GM18517 (cell line): ENCODE results near the gene DNER.
"Not testable (repeated sequence)": the region's sequence is repeated elsewhere in the genome, so short reads cannot be mapped to it uniquely, and the experiment has no call there.

Source experiments
- ATAC-seq: cut with Tn5 transposase; IDR thresholded peaks from one replicate; pipeline ENCODE4 v1.9.1; 2021; ENCODE audit warnings: mild to moderate bottlenecking, moderate library complexity; ENCODE audit not compliant: unreplicated experiment

Gene DNER

GRCh38 chr2:229714080-229714735 is at the start of gene DNER:
DNER (minus strand) TSS chr2:229714555; CDS start chr2:229714423, 132 bp downstream.
- ATAC-seq = no peak

- ATAC-seq = no peak
Observed at GRCh38 chr2:229761663-229762062, 47.3 kb upstream of the DNER start.

GRCh38 chr2:229757462-229757861 is 43.1 kb upstream of the DNER start:
- not testable (repeated sequence) for ATAC-seq

- no peak for ATAC-seq
Observed at GRCh38 chr2:229752970-229753729, 38.8 kb upstream of the DNER start.

- no peak for ATAC-seq
Observed at GRCh38 chr2:229749779-229750178, 35.4 kb upstream of the DNER start.

- no peak for ATAC-seq
Observed at GRCh38 chr2:229748950-229749349, 34.6 kb upstream of the DNER start.

GRCh38 chr2:229742691-229743090 is 28.3 kb upstream of the DNER start:
- not testable (repeated sequence) for ATAC-seq

- no peak for ATAC-seq
Observed at GRCh38 chr2:229740279-229740678, 25.9 kb upstream of the DNER start.

GRCh38 chr2:229738024-229738625 is 23.8 kb upstream of the DNER start:
- no peak for ATAC-seq

GRCh38 chr2:229734410-229734809 is 20.1 kb upstream of the DNER start:
- no peak for ATAC-seq

- ATAC-seq = no peak
Observed at GRCh38 chr2:229733611-229734245, 19.4 kb upstream of the DNER start.

GRCh38 chr2:229732897-229733296 is 18.5 kb upstream of the DNER start:
- no peak for ATAC-seq

- ATAC-seq = no peak
Observed at GRCh38 chr2:229731916-229732315, 17.6 kb upstream of the DNER start.

- no peak for ATAC-seq
Observed at GRCh38 chr2:229731363-229731762, 17.0 kb upstream of the DNER start.

GRCh38 chr2:229728370-229728769 is 14.0 kb upstream of the DNER start:
- no peak for ATAC-seq

- ATAC-seq = no peak
Observed at GRCh38 chr2:229726643-229727042, 12.3 kb upstream of the DNER start.

GRCh38 chr2:229725716-229726574 is 11.6 kb upstream of the DNER start:
- no peak for ATAC-seq

GRCh38 chr2:229723192-229723591 is 8.8 kb upstream of the DNER start:
- not testable (repeated sequence) for ATAC-seq

GRCh38 chr2:229719926-229720647 is 5.7 kb upstream of the DNER start:
- ATAC-seq = no peak

GRCh38 chr2:229718057-229718456 is 3.7 kb upstream of the DNER start:
- no peak for ATAC-seq
